AG04450 (cell line): ENCODE measurements around the gene RANBP17. TPM values are rescaled to one million over a fixed set of nuclear protein-coding genes. Genes with fewer than 3 reads are reported as not detected.

ENCODE experiments used
- CTCF ChIA-PET: fragments of 300-600, 350-600 bp; formaldehyde crosslinking; extraction: SDS; loops from one replicate; lab custom pipeline; 2022; ENCODE audit warnings: antibody characterized with exemption, inconsistent platforms; lab: Charles Lee
- POLR2A ChIA-PET: fragments of 350-600 bp; formaldehyde crosslinking; extraction: SDS; loops from one replicate; lab custom pipeline; 2021; ENCODE audit warnings: antibody characterized with exemption, inconsistent platforms; lab: Yijun Ruan, JAX
- DNase-seq: peaks from one replicate; pipeline ENCODE4 v3.0.0-alpha.2; 2011; ENCODE audit warnings: low read depth, low spot score
- H3K27ac ChIP-seq: one replicate; pipeline ENCODE4 v1.5.1; 2012; ENCODE audit warnings: low read depth, low read length, control low read depth
- H3K27me3 ChIP-seq: one replicate; pipeline ENCODE4 v1.6.0; 2012; ENCODE audit warnings: low read length; ENCODE audit not compliant: control insufficient read depth, insufficient read depth
- H3K4me3 ChIP-seq: 2 replicates; pipeline ENCODE4 v1.5.1; 2011; ENCODE audit warnings: mild to moderate bottlenecking, low read depth, low read length, control low read depth
- H3K9me3 ChIP-seq: 2 replicates; pipeline ENCODE4 v1.5.1; 2012; ENCODE audit warnings: low read length; ENCODE audit not compliant: control insufficient read depth, insufficient read depth
- CTCF ChIP-seq: IDR thresholded peaks from 2 replicates; pipeline ENCODE4 v1.5.1; 2011; ENCODE audit warnings: low read depth, low read length, control low read depth, inconsistent platforms
- polyA plus RNA-seq: library from polyadenylated mRNA; depleted of rRNA; stranded (reverse); fragments of >200 nt; gene quantifications from 2 replicates; pipeline ENCODE4 v1.2.3, GENCODE V29; 2011

Gene RANBP17
- polyA plus RNA-seq, 1 experiment, result 11.6 TPM

GRCh38 chr5:171299228-171299627, 437.4 kb downstream of the RANBP17 start:
- peaks cover 3% of the 10 kb centered on the region for H3K27me3 ChIP-seq
- H3K27ac ChIP-seq, result no peak overlapping the region
- TF ChIP-seq CTCF, result no peak
- DNase-seq, result no peak
- ChIA-PET POLR2A (no interaction called here), CTCF (no interaction called here)
- no peak overlapping the region for H3K4me3 ChIP-seq
- H3K9me3 ChIP-seq, result no peaks in the 10 kb centered on the region

- POLR2A ChIA-PET, result no interaction called here
These were observed 438.0 kb downstream of the RANBP17 start for GRCh38 chr5:171299851-171300250.

GRCh38 chr5:171300358-171300757, 438.5 kb downstream of the RANBP17 start:
- CTCF ChIA-PET, result interaction anchor here (1.3 kb wide), 2 partner anchors 42 to 556 kb away, joined by 4 to 5 read pairs; no protein-coding TSS in a partner anchor
- no peak overlapping the region for H3K4me3 ChIP-seq
- POLR2A ChIA-PET, result no interaction called here
- H3K27ac ChIP-seq, result no peak overlapping the region
- H3K27me3 ChIP-seq, result peaks cover 13% of the 10 kb centered on the region
- no peaks in the 10 kb centered on the region for H3K9me3 ChIP-seq
- no peak for TF ChIP-seq CTCF
- DNase-seq, result no peak

More at GRCh38 chr5:171299851-171300250, 438.0 kb downstream of the RANBP17 start:
- DNase-seq, result no peak
- CTCF ChIA-PET, result interaction anchor here (1.3 kb wide), 1 partner anchor 555 kb away, joined by 4 read pairs; no protein-coding TSS in a partner anchor
- peaks cover 7% of the 10 kb centered on the region for H3K27me3 ChIP-seq
- no peak for TF ChIP-seq CTCF
- H3K27ac ChIP-seq, result no peak overlapping the region
- no peaks in the 10 kb centered on the region for H3K9me3 ChIP-seq
- H3K4me3 ChIP-seq, result no peak overlapping the region

GRCh38 chr5:171306166-171306565, 444.3 kb downstream of the RANBP17 start:
- no peak for DNase-seq
- no peak for TF ChIP-seq CTCF
- ChIA-PET CTCF (interaction anchor here (1.7 kb wide), 1 partner anchor 99 kb away, joined by 6 read pairs; no protein-coding TSS in a partner anchor), POLR2A (no interaction called here)
- H3K27ac ChIP-seq, result no peak overlapping the region
- H3K9me3 ChIP-seq, result peaks cover 9% of the 10 kb centered on the region; the same call in 1 of the 2 replicates
- peaks cover 70% of the 10 kb centered on the region for H3K27me3 ChIP-seq
- no peak overlapping the region for H3K4me3 ChIP-seq

- H3K27me3 ChIP-seq, result peaks cover 75% of the 10 kb centered on the region
- CTCF ChIA-PET, result interaction anchor here (0.7 to 1.7 kb wide), 2 partner anchors 26 to 100 kb away, joined by 4 to 6 read pairs; no protein-coding TSS in a partner anchor
These were observed 445.2 kb downstream of the RANBP17 start for GRCh38 chr5:171306781-171307591.

More at GRCh38 chr5:171306781-171307591, 445.2 kb downstream of the RANBP17 start:
- Histone ChIP-seq H3K9me3 (peaks cover 9% of the 10 kb centered on the region; the same call in 1 of the 2 replicates), H3K27ac (no peak overlapping the region), H3K4me3 (no peak overlapping the region)
- POLR2A ChIA-PET, result no interaction called here
- DNase-seq, result no peak
- no peak for TF ChIP-seq CTCF
